Endodermal cell (in vitro differentiated cells): ENCODE data around the gene GET4. TPM values are rescaled to one million over a fixed set of nuclear protein-coding genes. Genes with fewer than 3 reads are reported as not detected.

Experiments
- DNase-seq: peaks from one replicate; pipeline ENCODE4 v3.0.0-alpha.2; 2017
- H3K27ac ChIP-seq: 2 replicates; pipeline ENCODE4 v1.5.1; 2013; ENCODE audit warnings: mild to moderate bottlenecking, low read depth, low read length, moderate library complexity
- H3K27me3 ChIP-seq: 2 replicates; pipeline ENCODE4 v1.6.1; 2013; ENCODE audit warnings: mild to moderate bottlenecking, low read length, moderate library complexity; ENCODE audit not compliant: insufficient read depth, control insufficient read depth, poor library complexity, severe bottlenecking
- H3K36me3 ChIP-seq: 2 replicates; pipeline ENCODE4 v1.7.0; 2013; ENCODE audit warnings: mild to moderate bottlenecking, low read length, moderate library complexity; ENCODE audit not compliant: control insufficient read depth, insufficient read depth
- H3K4me1 ChIP-seq: one replicate; pipeline ENCODE4 v1.7.0; 2013; ENCODE audit warnings: low read length; ENCODE audit not compliant: control insufficient read depth, insufficient read depth
- H3K4me3 ChIP-seq: 2 replicates; pipeline ENCODE4 v1.5.1; 2013; ENCODE audit warnings: mild to moderate bottlenecking, low read length, moderate library complexity
- H3K9ac ChIP-seq: 2 replicates; pipeline ENCODE4 v1.6.1; 2013; ENCODE audit warnings: mild to moderate bottlenecking, low read length, moderate library complexity; ENCODE audit not compliant: poor library complexity, severe bottlenecking; ENCODE audit errors: extremely low read depth
- H3K9me3 ChIP-seq: 2 replicates; pipeline ENCODE4 v1.6.1; 2013; ENCODE audit warnings: mild to moderate bottlenecking, low read length, moderate library complexity; ENCODE audit not compliant: control insufficient read depth
- H3K27ac Mint-ChIP-seq: 2 replicates; pipeline ENCODE4 v1.8.0; 2020; ENCODE audit warnings: mixed read lengths
- H3K27me3 Mint-ChIP-seq: 2 replicates; pipeline ENCODE4 v1.8.0; 2021; ENCODE audit warnings: mild to moderate bottlenecking, mixed read lengths; ENCODE audit not compliant: insufficient read depth
- H3K36me3 Mint-ChIP-seq: 2 replicates; pipeline ENCODE4 v1.8.0; 2020; ENCODE audit warnings: low read depth, mixed read lengths
- H3K4me1 Mint-ChIP-seq: 2 replicates; pipeline ENCODE4 v1.8.0; 2020; ENCODE audit warnings: mixed read lengths
- H3K4me3 Mint-ChIP-seq: 2 replicates; pipeline ENCODE4 v1.8.0; 2020; ENCODE audit warnings: mild to moderate bottlenecking, moderate library complexity, mixed read lengths
- H3K9me3 Mint-ChIP-seq: 2 replicates; pipeline ENCODE4 v1.8.0; 2020; ENCODE audit warnings: mild to moderate bottlenecking, mixed read lengths
- WGBS, 2 experiments: methylation state at CpG; one replicate each; pipeline versions ENCODE4 v1.1.5 to v1.1.7; 2013; ENCODE audit warnings: missing lambda C conversion rate in 2 of 2, mixed read lengths in 1 of 2; ENCODE audit not compliant: insufficient coverage in 1 of 2, insufficient read length in 1 of 2; 5-methylcytosine and 5-hydroxymethylcytosine counted together
- total RNA-seq, 2 donors: library from RNA; stranded (reverse); fragmentation: NEBNext Ultra II Directional in 1 of 2; extraction: Animal tissue kit (Norgen Biotek cat#: 25700) in 1 of 2; gene quantifications; 2 replicates in 1 of 2; 3 replicates in 1 of 2; pipeline ENCODE4 v1.2.1, GENCODE V29; 2021
- TF ChIP-seq, protein P1 (sequence below): fragments of 200-600 bp; sonication (generic); conservative IDR thresholded peaks from 2 replicates; pipeline ENCODE4 v1.5.0; 2021; ENCODE audit warnings: antibody characterized with exemption, mild to moderate bottlenecking

The GET4 gene
- total RNA-seq, 2 donors from 2014 or later: 73.3 to 84.3 TPM

DNA sequence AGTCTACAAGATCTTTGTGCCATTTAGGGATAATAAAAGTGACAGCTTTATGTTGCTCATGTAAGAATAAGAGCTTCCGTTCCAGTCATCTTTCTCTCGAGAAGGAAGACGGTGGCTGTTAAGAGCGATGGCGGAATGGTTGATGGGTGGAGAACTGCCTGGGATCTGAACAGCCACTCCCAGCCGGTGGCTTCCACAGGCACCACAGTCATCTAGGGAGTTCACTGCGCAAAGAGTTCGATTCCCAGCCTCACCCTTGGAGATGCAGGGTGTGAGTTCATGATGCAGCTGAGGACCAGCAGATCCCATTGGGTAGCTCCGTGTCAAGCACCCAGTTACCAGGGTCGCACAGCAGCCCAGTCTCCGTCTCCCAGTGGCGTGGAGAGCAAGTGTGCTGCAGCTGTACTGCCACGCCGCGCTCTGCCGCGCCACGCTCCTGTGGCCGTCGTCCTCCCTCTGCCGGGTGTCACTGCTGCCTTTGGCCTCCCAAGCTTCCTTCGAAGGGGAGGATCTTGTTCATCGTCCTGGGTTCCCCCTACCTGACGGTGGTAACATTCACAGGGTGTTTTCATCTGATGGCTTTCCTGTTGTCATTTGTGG is 36.3 kb upstream of the GET4 start:
- Histone ChIP-seq H3K9me3 (no peaks in the 10 kb centered on the region), H3K27me3 (no peaks in the 10 kb centered on the region), H3K9ac (no peak overlapping the region), H3K36me3 (peaks cover 72% of the 10 kb centered on the region), H3K27ac (no peak overlapping the region), H3K4me1 (no peaks in the 10 kb centered on the region), H3K4me3 (no peak overlapping the region)
- Mint-ChIP-seq H3K27me3 (no peaks in the 10 kb centered on the region), H3K4me1 (peaks cover 14% of the 10 kb centered on the region), H3K27ac (no peak overlapping the region), H3K9me3 (no peaks in the 10 kb centered on the region), H3K4me3 (no peak overlapping the region), H3K36me3 (peaks cover 70% of the 10 kb centered on the region)
- TF ChIP-seq, protein P1, sequence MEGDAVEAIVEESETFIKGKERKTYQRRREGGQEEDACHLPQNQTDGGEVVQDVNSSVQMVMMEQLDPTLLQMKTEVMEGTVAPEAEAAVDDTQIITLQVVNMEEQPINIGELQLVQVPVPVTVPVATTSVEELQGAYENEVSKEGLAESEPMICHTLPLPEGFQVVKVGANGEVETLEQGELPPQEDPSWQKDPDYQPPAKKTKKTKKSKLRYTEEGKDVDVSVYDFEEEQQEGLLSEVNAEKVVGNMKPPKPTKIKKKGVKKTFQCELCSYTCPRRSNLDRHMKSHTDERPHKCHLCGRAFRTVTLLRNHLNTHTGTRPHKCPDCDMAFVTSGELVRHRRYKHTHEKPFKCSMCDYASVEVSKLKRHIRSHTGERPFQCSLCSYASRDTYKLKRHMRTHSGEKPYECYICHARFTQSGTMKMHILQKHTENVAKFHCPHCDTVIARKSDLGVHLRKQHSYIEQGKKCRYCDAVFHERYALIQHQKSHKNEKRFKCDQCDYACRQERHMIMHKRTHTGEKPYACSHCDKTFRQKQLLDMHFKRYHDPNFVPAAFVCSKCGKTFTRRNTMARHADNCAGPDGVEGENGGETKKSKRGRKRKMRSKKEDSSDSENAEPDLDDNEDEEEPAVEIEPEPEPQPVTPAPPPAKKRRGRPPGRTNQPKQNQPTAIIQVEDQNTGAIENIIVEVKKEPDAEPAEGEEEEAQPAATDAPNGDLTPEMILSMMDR: no peak
- 90 to 94% methylated on average over 18 to 24 of the region's 24 CpGs for WGBS, 2 experiments
- DNase-seq: no peak

DNA sequence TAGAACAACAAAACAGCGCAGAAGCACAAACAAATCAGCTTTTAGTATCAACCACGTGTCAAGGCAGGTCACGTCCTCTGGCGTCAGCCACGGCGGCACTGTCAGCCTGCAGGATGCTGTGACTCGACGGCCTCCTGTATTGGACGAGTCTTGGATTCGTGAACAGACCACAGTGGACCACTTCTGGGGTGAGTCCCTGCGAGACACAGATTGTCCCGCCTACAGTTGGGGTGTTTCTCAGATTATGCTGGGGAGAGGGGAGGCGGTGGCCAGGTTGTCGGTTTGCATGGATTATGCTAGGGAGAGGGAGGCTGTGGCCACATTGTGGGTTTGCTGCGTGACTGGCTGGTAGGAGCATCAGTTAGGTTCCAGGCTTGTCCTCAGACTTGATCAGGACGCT is 34.4 kb upstream of the GET4 start:
- no peak overlapping the region for H3K4me3 Mint-ChIP-seq
- Histone ChIP-seq H3K9ac (no peak overlapping the region), H3K36me3 (peaks cover 80% of the 10 kb centered on the region), H3K9me3 (no peaks in the 10 kb centered on the region), H3K4me1 (no peaks in the 10 kb centered on the region), H3K27ac (peak overlapping the region; percentile 95), H3K4me3 (no peak overlapping the region), H3K27me3 (no peaks in the 10 kb centered on the region)
- H3K9me3 Mint-ChIP-seq: no peaks in the 10 kb centered on the region
- peaks cover 6% of the 10 kb centered on the region for H3K4me1 Mint-ChIP-seq
- peaks cover 81% of the 10 kb centered on the region for H3K36me3 Mint-ChIP-seq
- WGBS, 2 experiments: 91 to 95% methylated on average over 12 to 16 of the region's 16 CpGs
- TF ChIP-seq, protein P1: no peak
- DNase-seq: no peak
- H3K27me3 Mint-ChIP-seq: no peaks in the 10 kb centered on the region
- peak overlapping the region; percentile 21 for H3K27ac Mint-ChIP-seq

DNA sequence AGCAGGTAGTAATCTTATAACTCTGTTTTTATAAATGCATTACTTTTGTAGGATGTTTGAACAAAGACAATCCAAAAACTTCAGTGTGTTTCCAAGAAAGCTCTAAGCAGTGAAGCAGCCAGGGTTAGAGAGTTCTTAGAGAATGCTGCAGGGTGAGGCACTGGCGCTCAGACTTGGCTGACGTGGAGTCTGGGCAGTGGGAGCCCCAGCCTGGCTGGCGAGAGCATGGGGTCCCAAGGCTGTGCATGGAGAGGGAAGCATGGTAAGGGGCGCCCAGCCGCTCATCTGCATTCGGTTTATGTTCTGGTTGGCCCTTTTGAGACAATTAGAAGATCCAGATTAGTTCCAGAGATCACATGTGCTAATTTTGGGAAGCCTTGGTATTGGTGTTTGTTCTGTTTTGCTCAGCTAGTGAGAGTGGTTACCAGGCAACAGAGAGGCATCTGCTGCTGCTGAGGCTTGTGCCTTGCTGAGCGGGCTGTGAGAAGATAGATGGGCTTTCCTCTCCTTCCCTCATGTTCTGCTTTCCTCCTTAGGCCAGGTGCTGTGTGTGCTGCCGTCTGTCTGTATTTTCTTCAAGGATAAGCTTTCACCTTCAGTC is 33.8 kb upstream of the GET4 start:
- H3K9ac ChIP-seq: no peak overlapping the region
- Mint-ChIP-seq H3K4me1 (peaks cover under 1% of the 10 kb centered on the region), H3K27me3 (no peaks in the 10 kb centered on the region), H3K36me3 (peaks cover 77% of the 10 kb centered on the region), H3K9me3 (no peaks in the 10 kb centered on the region), H3K4me3 (no peak overlapping the region), H3K27ac (peak overlapping the region; percentile 21)
- DNase-seq: no peak
- peaks cover 74% of the 10 kb centered on the region for H3K36me3 ChIP-seq
- H3K4me1 ChIP-seq: no peaks in the 10 kb centered on the region
- no peaks in the 10 kb centered on the region for H3K27me3 ChIP-seq
- 80 to 93% methylated on average over 8 of the region's 8 CpGs for WGBS, 2 experiments
- TF ChIP-seq, protein P1: no peak
- peak overlapping the region; percentile 95 for H3K27ac ChIP-seq
- no peaks in the 10 kb centered on the region for H3K9me3 ChIP-seq
- no peak overlapping the region for H3K4me3 ChIP-seq
